HK-2 (cell line): Measurements from ENCODE around the gene PITPNB.

Source experiments
- DNase-seq: peaks from one replicate; pipeline ENCODE4 v3.0.0-alpha.2; 2018; ENCODE audit not compliant: unreplicated experiment

The PITPNB gene

DNA sequence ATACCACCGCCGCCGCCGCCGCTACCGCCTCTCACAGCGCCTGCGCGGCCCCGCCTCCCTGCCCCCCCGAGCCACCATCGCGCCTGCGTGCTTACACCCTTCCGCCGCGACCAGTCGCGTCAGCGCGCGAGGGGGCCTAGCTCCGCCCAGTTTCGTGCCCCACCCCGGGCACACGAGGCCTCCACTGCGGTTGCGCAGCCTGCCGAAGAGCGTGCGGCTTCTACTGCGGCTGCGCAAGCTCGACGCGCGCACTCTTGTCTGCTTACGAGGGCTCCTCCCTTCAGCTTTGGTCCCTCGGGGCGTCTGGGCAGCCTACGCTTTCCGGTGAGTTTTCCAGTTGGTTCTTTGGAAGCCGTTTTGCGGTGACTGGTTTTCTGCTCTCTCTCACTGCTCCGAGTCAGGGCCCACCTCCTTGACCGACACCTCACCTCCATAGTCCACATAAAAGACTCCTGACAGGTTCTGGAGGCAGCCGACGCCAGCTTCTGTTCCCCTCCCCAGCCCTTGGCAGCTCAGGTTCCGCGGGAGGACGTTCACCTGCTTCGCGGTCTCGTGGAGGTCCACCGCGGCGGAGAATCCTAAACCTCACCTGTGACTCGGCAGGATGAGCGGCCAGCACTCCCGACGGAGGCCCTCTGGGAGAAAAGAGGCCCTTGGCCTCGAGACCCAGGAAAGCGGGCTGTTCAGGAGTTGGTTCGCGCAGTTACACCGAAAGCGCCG is at the start of gene PITPNB:
PITPNB (minus strand) TSS at position 35 of the 720 bp plus-strand sequence. CDS start 65 bp downstream, outside the sequence.
- DNase-seq = peak; percentile 97

DNA sequence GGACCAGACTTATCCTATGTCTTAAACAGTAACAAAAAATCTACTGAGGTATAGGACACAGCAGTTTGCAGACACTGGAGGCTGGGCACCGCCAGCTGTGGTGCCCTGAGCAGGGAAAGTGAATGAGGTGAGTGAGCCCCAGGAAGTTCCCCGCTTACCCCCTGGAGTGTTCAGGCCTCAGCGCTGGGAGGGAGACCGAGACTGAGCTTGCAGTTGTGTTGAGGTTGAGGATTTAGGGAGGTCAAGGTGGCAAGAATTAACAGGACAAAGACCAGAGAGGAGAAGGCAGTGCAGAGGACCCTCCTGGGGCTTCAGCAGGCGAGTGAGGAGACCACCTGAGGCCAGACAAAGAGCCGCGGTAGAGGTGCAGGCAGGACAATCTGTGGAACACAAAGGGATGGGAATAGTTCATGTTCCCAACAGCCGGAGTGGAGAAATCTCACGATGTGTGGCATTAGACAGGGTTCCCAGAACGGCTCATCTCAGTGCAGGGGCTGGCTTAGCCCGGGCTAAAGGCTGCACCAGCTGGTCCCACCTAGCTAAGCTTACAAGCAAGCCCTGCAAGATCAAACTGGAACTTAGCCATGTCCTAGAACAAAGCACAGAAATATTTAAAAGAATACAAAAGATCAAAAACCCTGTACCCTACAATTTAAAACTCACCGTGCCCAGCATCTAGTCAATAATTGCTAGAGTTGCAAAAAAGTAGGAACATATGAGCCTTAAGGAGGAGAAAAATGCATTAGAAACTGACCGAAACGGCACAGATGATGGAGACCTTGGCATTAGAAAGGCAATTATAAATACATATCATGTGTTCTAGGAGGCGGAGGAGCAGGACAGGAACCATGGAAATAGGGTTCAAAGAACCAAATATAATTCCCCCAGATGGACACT is 47.4 kb upstream of the PITPNB start:
- DNase-seq = no peak

DNA sequence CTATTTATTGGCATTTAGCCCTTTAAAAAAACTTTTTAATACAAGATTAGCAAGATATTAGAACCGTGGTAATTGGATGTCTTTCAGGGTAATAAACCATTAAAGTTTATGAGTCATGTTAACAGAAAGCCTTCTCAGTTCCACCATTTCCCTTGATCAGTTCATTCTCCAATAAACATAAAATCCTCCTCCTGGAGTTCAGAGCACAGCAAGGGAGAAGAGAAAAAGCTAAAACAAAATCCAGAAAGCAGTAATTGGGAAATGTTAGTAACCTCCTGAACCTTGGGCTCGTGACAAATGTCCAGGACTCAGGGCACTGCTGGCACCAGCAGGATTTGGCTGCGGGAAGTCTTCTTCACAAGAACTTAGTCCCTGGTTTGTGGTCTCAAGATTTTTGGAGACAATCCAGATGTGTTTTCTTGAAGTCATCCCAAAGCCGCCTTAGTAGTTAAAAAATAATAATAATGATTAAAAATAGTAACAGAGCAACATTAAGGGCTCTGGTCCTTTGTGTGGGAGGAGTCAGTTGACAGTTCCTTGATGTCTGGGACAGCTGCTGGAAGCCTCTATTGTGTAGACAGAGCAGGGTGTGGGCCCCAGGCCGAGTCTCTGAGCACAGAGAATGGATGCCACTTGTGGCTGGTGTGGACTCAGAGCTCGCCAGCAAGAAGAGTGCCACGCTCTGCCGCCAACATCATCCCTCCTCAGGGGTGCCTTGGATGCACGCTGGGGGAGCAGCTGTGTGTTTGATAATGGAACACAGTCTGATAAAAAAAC is 43.4 kb upstream of the PITPNB start:
- DNase-seq = no peak

DNA sequence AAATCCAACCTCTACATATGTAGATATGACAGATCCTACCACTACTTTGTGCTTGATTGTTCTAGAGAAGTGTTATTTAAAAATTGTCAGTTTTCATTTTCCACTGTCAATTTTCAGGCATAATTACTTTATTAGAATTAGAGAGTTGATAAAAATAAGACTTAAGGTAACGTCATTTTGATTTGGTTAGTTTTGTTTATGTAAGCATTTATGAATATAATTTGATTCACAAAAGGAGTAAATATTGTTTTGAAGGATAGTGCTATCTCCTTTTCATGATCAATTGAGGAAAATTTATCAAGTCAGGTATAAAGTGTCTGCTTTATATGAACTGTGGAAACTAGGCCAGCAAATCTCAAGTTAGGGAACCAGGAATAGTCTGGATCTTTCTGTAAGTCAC is 42.6 kb upstream of the PITPNB start:
- DNase-seq = no peak

DNA sequence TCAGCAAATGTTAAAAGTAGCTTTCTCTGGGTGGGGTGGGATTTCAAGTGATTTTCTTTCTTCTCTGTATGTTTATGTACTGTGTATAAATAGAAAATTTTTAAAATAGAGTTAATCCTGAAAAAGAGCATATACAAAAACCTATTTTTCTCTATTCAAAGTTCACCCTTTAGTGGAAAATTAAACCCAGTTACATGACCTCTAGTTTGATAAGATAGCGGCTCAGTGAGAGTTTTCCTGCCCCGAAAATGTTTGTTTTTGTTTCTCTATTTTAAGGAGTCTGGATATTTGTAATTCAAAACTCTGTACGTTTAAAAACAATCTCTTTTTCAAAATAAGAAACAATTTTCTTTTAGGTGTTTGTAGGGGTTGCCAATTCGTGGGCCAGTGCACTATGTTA is 42.1 kb upstream of the PITPNB start:
- no peak for DNase-seq

DNA sequence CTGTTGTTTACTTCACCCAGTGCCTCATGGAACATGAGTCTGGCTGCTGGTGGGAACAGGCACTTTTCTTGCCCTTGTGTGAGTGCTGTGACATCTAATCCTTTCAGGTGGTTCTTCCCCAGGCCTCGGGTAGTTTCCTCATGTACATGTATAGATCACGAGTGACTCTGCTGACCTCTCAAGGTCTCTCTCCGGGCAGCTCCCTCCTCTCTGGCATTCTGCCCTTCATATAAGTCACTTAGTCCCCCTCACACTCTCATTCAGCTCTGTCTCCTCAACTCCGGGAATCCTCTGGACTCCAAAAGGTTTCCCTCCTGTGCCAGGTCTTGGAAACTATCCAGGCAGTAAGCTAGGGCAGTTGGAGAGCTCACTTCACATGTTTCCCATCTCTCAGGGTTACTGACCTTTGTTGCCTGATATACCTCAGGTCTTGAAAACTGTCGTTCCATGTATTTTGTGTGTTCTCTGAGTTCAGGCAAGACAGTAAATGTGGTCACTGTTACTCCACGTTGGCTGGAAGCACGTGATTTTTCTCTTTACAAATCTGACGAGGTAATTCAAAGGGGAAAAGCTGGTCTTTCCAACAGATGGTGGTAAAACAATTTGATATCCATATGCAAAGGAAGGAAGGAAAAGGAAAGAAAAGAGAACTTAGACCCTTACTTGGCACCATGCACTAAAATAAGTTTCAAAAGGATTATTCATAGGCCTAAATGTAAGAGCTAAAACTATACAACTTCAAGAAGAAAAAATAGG is 40.5 kb upstream of the PITPNB start:
- DNase-seq = no peak

DNA sequence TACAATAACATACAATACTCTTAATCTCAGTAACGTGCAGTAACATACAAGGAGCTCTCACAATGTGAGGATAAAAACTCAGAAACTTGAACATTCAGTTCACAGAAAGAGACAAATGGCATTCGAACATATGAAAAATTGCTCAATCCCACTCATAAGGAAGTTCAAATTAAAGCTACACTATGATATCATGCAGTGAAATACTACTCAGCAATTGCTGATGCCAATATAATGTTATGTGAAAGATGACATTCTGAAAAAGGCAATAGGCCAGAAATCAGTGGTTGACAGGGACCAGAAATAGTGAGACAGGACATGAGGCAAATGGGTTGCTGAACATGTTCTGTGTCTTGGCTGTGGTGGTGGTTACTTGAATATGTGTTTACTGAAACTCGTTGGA is 33.7 kb upstream of the PITPNB start:
- DNase-seq = no peak

DNA sequence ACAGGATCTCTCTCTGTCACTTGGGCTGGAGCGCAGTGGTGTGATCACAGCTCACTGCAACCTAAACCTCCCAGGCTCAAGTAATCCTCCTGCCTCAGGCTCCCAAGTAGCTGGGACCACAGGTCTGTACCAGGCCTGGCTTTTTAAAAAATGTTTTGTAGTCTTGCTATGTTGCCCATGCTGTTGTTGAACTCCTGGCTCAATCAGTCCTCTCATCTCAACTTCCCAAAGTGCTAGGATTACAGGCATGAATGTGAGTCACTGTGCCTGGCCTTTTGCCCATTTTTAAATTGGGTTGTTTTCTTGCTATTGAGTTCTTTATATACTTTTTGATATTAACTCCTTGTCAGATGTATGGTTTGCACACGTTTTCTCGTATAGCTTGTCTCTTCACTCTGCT is 33.0 kb upstream of the PITPNB start:
- DNase-seq = no peak

DNA sequence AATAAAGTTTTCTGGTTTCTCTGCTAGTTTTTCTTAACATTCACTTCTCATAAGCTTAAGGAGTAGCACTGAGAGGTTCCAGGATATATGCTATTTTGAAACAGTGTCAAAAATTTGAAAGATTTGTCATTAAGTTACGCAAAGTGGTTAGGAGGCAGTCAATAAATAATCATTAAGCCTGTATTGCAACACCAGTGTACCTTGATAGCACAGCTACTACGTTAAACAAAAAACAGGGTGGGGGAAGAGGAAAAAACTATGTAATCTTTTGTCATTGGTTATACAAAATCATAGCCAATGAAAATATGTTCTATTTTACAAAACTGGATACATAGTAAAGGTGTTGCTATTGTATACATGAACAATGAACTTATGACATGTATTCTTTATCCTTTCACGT is 30.4 kb upstream of the PITPNB start:
- DNase-seq = no peak

DNA sequence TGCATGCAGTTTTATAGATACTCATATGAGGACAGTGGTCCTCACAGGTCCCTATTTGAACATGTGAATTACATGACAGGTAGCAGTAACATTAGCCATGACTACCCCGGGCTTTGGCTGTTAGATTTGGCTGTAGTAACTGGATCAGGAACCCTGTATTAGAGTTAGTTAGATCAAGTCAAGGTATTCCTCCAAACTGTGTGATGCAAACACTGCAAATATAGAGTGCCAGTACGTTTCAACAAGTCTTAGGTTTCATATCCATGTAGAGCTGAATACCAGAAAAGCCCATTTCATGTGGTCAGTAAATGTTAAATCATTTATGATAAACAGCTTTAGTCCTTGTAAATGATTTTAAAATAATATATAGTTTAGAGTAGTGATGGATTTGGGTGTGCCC is 29.5 kb upstream of the PITPNB start:
- DNase-seq = no peak

DNA sequence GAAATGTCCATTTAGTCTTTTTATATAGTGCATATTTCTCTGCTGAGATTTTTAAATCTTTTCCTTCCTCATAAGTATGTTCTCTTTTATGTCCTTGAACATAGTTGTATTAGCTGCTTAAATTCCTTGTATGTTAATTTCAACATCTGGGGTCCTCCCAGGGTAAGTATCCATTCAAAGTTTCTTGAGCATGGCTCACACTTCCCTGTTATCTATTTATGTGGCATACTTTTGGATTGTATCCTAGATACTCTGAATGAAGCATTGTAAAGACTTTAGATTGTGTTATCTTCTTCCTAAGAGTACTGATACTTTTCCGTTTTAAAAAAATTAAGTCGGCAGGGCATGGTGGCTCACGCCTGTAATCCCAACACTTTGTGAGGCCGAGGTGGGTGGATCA is 28.4 kb upstream of the PITPNB start:
- DNase-seq = no peak

DNA sequence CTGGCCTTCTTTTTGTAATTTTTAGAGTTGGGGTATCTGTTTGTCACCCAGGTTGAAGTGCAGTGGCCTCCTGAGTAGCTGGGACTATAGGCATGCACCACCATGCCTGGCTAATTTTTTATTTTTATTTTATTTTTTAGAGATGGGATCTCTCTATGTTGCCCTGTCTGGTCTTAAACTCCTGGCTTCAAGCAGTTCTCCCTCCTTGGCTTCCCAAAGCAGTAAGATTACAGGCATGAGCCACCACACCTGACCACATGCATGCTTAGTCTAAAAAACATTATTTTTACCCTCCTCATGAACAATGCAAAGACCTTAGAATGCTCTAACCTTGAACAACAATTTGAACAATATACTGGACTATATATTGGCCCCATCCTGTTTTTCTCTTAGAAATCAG is 22.1 kb upstream of the PITPNB start:
- DNase-seq = no peak

DNA sequence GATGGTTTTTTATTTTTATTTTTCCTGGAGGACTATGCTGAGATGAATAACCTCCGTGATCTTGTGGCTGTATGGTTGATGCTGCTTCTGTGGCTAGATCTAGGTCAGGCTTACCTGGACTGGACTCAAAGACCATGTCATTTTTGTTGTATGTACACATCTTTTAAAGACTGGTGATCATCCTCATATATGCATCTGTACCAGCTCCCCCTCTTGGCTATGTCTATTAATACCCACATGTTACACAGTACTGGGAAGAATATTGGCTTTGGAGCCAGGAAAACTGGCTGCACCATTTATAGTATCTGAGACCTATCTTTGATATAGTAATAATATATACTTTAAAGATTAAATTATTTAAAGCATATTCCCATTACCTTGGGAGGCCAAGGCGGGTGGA is 18.4 kb upstream of the PITPNB start:
- no peak for DNase-seq

DNA sequence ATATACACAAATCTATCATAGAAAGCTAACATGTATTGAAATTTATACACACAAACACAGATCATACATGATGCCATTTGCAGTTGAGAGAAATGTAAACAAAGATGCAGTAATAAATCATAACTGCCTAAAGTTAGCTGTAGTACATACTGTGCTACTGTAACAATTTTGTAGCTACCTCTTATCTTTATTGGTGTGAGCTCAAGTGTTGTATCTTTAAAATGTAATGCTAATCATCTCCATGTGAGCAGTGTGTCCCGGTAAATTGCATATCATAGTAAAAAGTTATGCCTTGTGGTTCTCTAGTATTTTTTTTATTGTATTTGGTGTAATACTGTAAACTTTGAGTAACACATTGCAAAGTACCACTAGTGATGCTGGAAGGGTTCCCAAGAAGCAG is 16.8 kb upstream of the PITPNB start:
- no peak for DNase-seq

DNA sequence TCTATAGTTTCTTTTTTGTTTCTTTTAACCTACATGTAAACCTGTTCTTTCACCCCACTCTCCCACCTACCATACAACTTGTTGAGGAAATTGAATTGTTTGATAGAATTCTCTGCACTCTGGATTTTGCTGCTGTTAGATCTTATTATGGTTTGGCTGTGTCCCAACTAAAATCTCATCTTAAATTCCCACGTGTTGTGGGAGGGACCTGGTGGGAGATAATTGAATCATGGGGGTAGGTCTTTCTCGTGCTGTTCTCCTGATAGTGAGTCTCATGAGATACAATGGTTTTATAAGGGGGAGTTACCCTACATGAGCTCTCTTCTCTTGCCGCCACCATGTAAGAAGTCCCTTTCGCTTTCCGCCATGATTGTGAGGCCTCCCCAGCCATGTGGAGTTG is 15.0 kb upstream of the PITPNB start:
- DNase-seq = no peak

DNA sequence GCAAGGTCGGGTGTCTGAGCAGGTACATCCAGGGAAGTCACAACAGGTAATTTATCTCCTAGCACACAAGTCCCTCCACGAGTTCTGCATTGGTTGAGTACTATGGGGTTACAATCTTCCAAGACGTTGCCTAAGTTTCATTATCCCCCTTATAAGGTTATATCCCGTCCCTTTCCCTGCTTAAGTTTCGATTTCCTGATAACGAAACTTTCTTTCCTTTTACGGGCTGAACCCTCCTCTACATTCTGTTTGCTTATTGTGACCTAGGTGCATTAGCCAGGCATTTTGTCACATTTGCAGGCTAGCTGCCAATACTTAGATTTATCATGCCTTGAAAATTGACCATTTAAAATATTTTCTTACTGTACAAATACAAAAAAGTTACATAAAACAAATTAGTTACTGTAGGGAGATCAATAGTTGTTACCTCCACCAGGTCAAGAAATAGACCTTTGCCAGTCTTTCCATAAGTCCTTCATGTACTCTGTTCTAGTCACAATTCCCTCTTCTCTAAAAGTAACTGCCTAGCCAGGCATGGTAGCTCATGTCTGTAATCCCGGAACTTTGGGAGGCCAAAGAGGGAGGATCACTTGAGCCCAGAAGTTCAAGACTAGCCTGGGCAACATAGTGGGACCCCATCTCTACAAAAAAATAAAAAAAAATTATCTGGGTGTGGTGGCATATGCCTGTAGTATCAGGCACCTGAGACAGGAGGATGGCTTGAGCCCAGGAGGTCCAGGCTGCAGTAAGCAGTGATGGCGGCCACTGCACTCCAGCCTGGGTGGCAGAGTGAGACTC is 14.3 kb upstream of the PITPNB start:
- no peak for DNase-seq

DNA sequence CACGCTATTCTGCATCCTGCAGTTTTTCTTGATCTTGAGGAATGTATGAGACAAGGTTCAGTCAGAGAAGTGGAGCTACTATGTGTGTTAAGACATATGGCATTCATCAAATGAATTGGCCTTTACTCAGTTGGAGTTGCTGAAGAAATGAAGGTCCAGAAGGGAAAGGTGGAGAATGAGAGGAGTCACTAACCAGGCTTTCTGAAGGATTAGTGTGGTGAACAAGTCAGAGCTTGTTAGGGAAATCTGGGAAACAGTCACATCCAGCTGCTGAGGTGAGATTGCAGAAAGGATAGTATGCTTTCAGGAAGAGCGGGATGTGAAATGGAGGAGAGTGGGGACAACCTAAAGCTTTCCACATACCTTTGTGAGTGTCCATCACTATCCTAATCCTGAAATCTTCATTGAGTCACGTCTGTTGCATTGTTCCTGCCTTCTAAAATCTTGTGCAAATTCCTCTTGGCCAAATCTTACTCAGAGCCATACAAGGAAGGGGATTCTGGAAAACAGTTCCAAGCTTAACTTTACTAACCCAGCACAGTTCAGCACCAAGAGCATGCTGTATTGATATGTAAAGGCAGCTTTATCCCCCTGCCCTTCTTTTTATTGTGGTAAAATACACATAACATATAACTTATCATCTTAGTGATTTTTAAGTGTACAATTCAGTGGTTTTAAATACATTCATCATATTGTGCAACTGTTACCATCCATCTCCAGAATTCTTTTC is 11.4 kb upstream of the PITPNB start:
- no peak for DNase-seq

DNA sequence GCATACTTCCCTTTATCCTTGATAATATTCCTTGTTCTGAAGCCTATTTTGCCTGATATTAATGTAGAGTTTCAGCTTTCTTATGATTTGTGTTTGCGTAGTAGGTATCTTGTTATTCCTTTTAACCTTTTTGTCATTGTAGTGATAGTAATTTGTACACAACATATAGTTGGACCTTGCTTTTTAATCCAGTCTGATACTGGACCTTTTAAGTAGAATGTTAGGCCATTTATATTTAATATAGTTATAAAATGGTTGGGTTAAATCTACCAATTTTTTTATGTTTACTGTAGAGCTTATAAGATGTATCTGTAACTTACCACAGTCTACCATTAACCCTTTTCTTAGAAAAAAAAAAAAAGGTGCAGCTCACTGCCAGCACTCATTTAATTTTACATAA is 8.6 kb upstream of the PITPNB start:
- no peak for DNase-seq

DNA sequence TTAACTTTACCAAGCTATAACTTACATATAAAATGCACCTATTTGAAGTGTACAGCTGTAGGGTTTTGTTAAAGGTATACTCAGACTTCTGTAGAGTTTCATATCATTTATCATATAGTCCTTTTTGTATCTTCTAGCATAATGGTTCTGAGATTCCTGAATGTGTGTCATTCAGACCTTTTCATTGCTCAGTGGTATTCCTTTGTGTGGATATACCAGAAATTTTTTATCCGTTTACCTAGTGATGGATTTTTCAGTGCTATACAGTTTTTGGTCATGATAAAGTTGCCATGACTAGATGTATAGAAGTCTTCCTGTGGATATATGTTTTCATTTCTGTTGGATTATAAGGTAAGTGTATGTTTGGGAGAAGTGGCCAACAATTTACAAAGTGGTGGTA is 6.3 kb upstream of the PITPNB start:
- DNase-seq = no peak
